HG03575 (cell line): ENCODE data around the gene IL5.
"Not testable (repeated sequence)": the region's sequence is repeated elsewhere in the genome, so short reads cannot be mapped to it uniquely, and the experiment has no call there.

Source experiments
- ATAC-seq: cut with Tn5 transposase; IDR thresholded peaks from one replicate; pipeline ENCODE4 v1.9.1; 2021; ENCODE audit not compliant: unreplicated experiment, insufficient number of reproducible peaks, low FRiP score; ENCODE audit errors: extremely low read depth

Gene IL5

GRCh38 chr5:132543472-132544201 lies at the start of gene IL5:
IL5 (minus strand) TSS chr5:132543522; CDS start chr5:132543478, 44 bp downstream.
- ATAC-seq: no peak

- ATAC-seq: no peak
Observed at GRCh38 chr5:132592521-132592920, 49.2 kb upstream of the IL5 start.

GRCh38 chr5:132591145-132591544 lies 47.8 kb upstream of the IL5 start:
- ATAC-seq: no peak

GRCh38 chr5:132589467-132589866 lies 46.1 kb upstream of the IL5 start:
- no peak for ATAC-seq

GRCh38 chr5:132586063-132586462 lies 42.7 kb upstream of the IL5 start:
- no peak for ATAC-seq

GRCh38 chr5:132584560-132584959 lies 41.2 kb upstream of the IL5 start:
- not testable (repeated sequence) for ATAC-seq

GRCh38 chr5:132576123-132576522 lies 32.8 kb upstream of the IL5 start:
- ATAC-seq: no peak

GRCh38 chr5:132566657-132567056 lies 23.3 kb upstream of the IL5 start:
- no peak for ATAC-seq

GRCh38 chr5:132564555-132564954 lies 21.2 kb upstream of the IL5 start:
- not testable (repeated sequence) for ATAC-seq

GRCh38 chr5:132561601-132562000 lies 18.3 kb upstream of the IL5 start:
- ATAC-seq: no peak

- ATAC-seq: no peak
Observed at GRCh38 chr5:132559383-132560060, 16.2 kb upstream of the IL5 start.

GRCh38 chr5:132557478-132558172 lies 14.3 kb upstream of the IL5 start:
- peak; percentile 20 for ATAC-seq

GRCh38 chr5:132556763-132557477 lies 13.6 kb upstream of the IL5 start, which contains the start of gene RAD50:
RAD50 (plus strand) TSS chr5:132556977; CDS start chr5:132557325, 348 bp downstream.
- peak; percentile 35 for ATAC-seq

- no peak for ATAC-seq
Observed at GRCh38 chr5:132556153-132556762, 12.9 kb upstream of the IL5 start.

- no peak for ATAC-seq
Observed at GRCh38 chr5:132549576-132549975, 6.3 kb upstream of the IL5 start.

- ATAC-seq: not testable (repeated sequence)
Observed at GRCh38 chr5:132548834-132549233, 5.5 kb upstream of the IL5 start.

- no peak for ATAC-seq
Observed at GRCh38 chr5:132547269-132547668, 3.9 kb upstream of the IL5 start.

GRCh38 chr5:132546108-132546507 lies 2.8 kb upstream of the IL5 start:
- no peak for ATAC-seq

- ATAC-seq: no peak
Observed at GRCh38 chr5:132540764-132541163, 2.6 kb downstream of the IL5 start.
